Endothelial cell of umbilical vein (primary cell): ENCODE results near the gene JDP2. TPM values are rescaled to one million over a fixed set of nuclear protein-coding genes. Genes with fewer than 3 reads are reported as not detected.

ENCODE experiments used
- BruUV-seq: library from RNA; stranded (reverse); fragments of 400-500 nt; replicated peaks from 2 replicates; lab custom pipeline; 2021; lab: Mats Ljungman, UMichigan
- CTCF ChIA-PET: fragments of 300-600, 350-600 bp; sonication (Branson Sonifier 250); formaldehyde crosslinking; loops from one replicate; lab custom pipeline; 2021; ENCODE audit warnings: antibody characterized with exemption, inconsistent platforms; lab: Charles Lee
- POLR2A ChIA-PET: fragments of 300-600, 350-600 bp; sonication (Branson Sonifier 250); formaldehyde crosslinking; loops from one replicate; lab custom pipeline; 2021; ENCODE audit warnings: antibody characterized with exemption, inconsistent platforms; lab: Charles Lee
- DNase-seq: peaks from one replicate; pipeline ENCODE4 v3.0.0-alpha.2; 2011; ENCODE audit warnings: low read depth, low spot score
- FAIRE-seq: peaks from 2 replicates; lab custom pipeline; 2011; peaks lifted over from hg19 to GRCh38; lab: Jason Lieb, UNC
- H2AFZ ChIP-seq: 2 replicates; pipeline ENCODE4 v1.6.0; 2012; ENCODE audit warnings: low read depth, low read length, control low read depth, inconsistent platforms
- H3K27ac ChIP-seq: 2 replicates; pipeline ENCODE4 v1.5.1; 2011; ENCODE audit warnings: low read depth, mild to moderate bottlenecking, control low read depth, low read length, moderate library complexity; ENCODE audit not compliant: insufficient read depth
- H3K27me3 ChIP-seq, 2 experiments: 2 replicates each; pipeline versions ENCODE4 v1.6.0 to v1.6.1; 2011; ENCODE audit warnings: low read length in 2 of 2, mixed read lengths in 1 of 2; ENCODE audit not compliant: control insufficient read depth in 2 of 2, insufficient read depth in 2 of 2
- H3K36me3 ChIP-seq, 2 experiments: 2 replicates in 1 of 2; 3 replicates in 1 of 2; pipeline ENCODE4 v1.5.1; 2011; ENCODE audit warnings: low read length in 2 of 2, mild to moderate bottlenecking in 1 of 2, moderate library complexity in 1 of 2; ENCODE audit not compliant: control insufficient read depth in 2 of 2, insufficient read depth in 2 of 2; ENCODE audit errors: extremely low read depth in 1 of 2
- H3K4me1 ChIP-seq: 3 replicates; pipeline ENCODE4 v1.5.1; 2011; ENCODE audit warnings: mild to moderate bottlenecking, low read length; ENCODE audit not compliant: control insufficient read depth, insufficient read depth; ENCODE audit errors: extremely low read depth
- H3K4me2 ChIP-seq: 2 replicates; pipeline ENCODE4 v1.6.1; 2011; ENCODE audit warnings: low read length, control low read depth, mixed read lengths; ENCODE audit not compliant: insufficient read depth
- H3K4me3 ChIP-seq, 3 experiments: fragments of 200-600 bp in 1 of 3; sonication (generic), shearing (Covaris generic) in 1 of 3; replicated peaks in 1 of 3; 2 replicates each; pipeline ENCODE4 v1.5.1; 2011 to 2016; ENCODE audit warnings: control low read depth in 3 of 3, low read length in 3 of 3, mild to moderate bottlenecking in 2 of 3, inconsistent platforms in 1 of 3, low read depth in 1 of 3, moderate library complexity in 1 of 3; ENCODE audit not compliant: insufficient read depth in 1 of 3
- H3K79me2 ChIP-seq: 2 replicates; pipeline ENCODE4 v1.6.0; 2012; ENCODE audit warnings: low read length, inconsistent platforms; ENCODE audit not compliant: control insufficient read depth, insufficient read depth
- H3K9ac ChIP-seq: replicated peaks from 2 replicates; pipeline ENCODE3; 2011; ENCODE audit warnings: low read length, control low read depth; ENCODE audit not compliant: insufficient read depth; ENCODE audit errors: extremely low read depth
- H3K9me1 ChIP-seq: replicated peaks from 3 replicates; pipeline ENCODE4 v1.6.0; 2011; ENCODE audit warnings: mild to moderate bottlenecking, low read length; ENCODE audit not compliant: control insufficient read depth, insufficient read depth; ENCODE audit errors: extremely low read depth
- H3K9me3 ChIP-seq: replicated peaks from 2 replicates; pipeline ENCODE4 v1.5.1; 2012; ENCODE audit warnings: low read length, inconsistent platforms; ENCODE audit not compliant: control insufficient read depth, insufficient read depth
- H4K20me1 ChIP-seq: replicated peaks from 2 replicates; pipeline ENCODE3; 2011; ENCODE audit warnings: mild to moderate bottlenecking, low read length; ENCODE audit not compliant: control insufficient read depth, insufficient read depth; ENCODE audit errors: extremely low read depth
- EZH2 ChIP-seq: IDR thresholded peaks from 2 replicates; pipeline ENCODE4 v1.6.1; 2012; ENCODE audit warnings: borderline replicate concordance, low read depth, mild to moderate bottlenecking, moderate library complexity, low read length, inconsistent platforms; ENCODE audit not compliant: severe bottlenecking
- FOS ChIP-seq: IDR thresholded peaks from 2 replicates; pipeline ENCODE4 v1.6.1; 2011; ENCODE audit warnings: mild to moderate bottlenecking, low read length, moderate library complexity, borderline replicate concordance; ENCODE audit not compliant: insufficient read depth
- GATA2 ChIP-seq: IDR thresholded peaks from 2 replicates; pipeline ENCODE4 v1.7.0; 2011; ENCODE audit warnings: low read depth, mild to moderate bottlenecking, moderate library complexity, mixed read lengths, low read length; ENCODE audit not compliant: insufficient read length, insufficient read depth
- JUN ChIP-seq: IDR thresholded peaks from 2 replicates; pipeline ENCODE4 v1.6.1; 2011; ENCODE audit warnings: borderline replicate concordance, low read depth; ENCODE audit not compliant: insufficient read length, insufficient read depth
- MYC ChIP-seq: IDR thresholded peaks from one replicate; pipeline ENCODE4 v1.6.1; 2011; ENCODE audit warnings: mild to moderate bottlenecking, low read depth, low read length
- POLR2A ChIP-seq: IDR thresholded peaks from 2 replicates; pipeline ENCODE4 v1.6.1; 2012; ENCODE audit warnings: low read depth, mild to moderate bottlenecking, control low read depth, low read length
- POLR2AphosphoS5 ChIP-seq: IDR thresholded peaks from 2 replicates; pipeline ENCODE4 v1.6.1; 2012; ENCODE audit warnings: low read depth, mild to moderate bottlenecking, control low read depth, low read length, moderate library complexity; ENCODE audit not compliant: insufficient read depth
- dilution Hi-C: fragments of 300-500 bp; cut with MboI; formaldehyde crosslinking; loops from one replicate; pipeline ENCODE4 v1.15.0; 2019; ENCODE audit warnings: low sequenced_read_pairs; ENCODE audit not compliant: extremely low pct_ligation_motif_present
- intact Hi-C: fragments of 100-400 bp; cut with micrococcal nuclease; formaldehyde crosslinking; loops from one replicate; pipeline ENCODE4 v1.10.0; 2022
- polyA plus RNA-seq, 4 experiments: library from polyadenylated mRNA; depleted of rRNA in 3 of 4; stranded (reverse) in 3 of 4; unstranded in 1 of 4; fragments of >200 nt; gene quantifications; 2 replicates each; pipeline versions ENCODE4 v1.2.1 to v1.2.3, GENCODE V29; 2011 to 2012; ENCODE audit warnings: missing spikeins in 1 of 4
- total RNA-seq: library from RNA; stranded (reverse); gene quantifications from 2 replicates; pipeline ENCODE4 v1.2.3, GENCODE V29; 2021
- TF ChIP-seq, protein P1 (sequence below), 2 donors: IDR thresholded peaks; 1 replicate in 1 of 2; 2 replicates in 1 of 2; pipeline ENCODE4 v1.5.1; 2011; ENCODE audit warnings: low read length in 2 of 2, mild to moderate bottlenecking in 2 of 2, moderate library complexity in 2 of 2, control low read depth in 1 of 2, inconsistent platforms in 1 of 2, low read depth in 1 of 2; ENCODE audit not compliant: insufficient read depth in 1 of 2; ENCODE audit errors: extremely low read depth in 1 of 2
- TF ChIP-seq, protein P2 (sequence below): IDR thresholded peaks from 2 replicates; pipeline ENCODE4 v1.6.1; 2011; ENCODE audit not compliant: insufficient read depth, insufficient read length

JDP2 gene
- total and polyA plus RNA-seq, 2 donors (not counting 3 experiments of a cell fraction or from before 2014, with no cell fraction given) = 3.2 to 10.6 TPM

DNA sequence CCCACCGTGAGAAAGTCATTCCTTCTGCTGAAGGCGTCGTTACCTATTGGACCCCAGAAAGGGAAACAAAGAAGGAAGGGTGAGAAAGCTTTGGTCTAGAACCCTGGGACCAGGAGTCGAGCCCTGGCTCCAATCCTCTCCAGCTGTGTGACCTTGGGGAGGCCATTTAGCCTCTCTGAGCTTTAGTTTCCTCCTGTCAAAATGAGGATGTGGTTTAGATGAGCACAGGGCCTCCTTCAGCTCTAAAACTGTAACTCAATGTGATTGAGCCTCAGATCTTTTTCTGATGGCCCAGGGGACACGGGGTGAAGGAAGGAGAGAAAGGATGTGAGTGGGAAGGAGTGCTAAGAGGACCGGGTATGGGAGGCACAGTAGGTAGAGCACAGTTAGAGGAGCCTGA lies 7.7 kb downstream of the JDP2 start:
- Histone ChIP-seq H3K27me3 (peaks cover 0 to 2% of the 10 kb centered on the region in 2 experiments), H4K20me1 (no peaks in the 10 kb centered on the region), H3K4me1 (peaks cover 3% of the 10 kb centered on the region), H2AFZ (no peak overlapping the region), H3K9ac (no peak overlapping the region), H3K4me3 (no peak overlapping the region), H3K9me1 (peaks cover 2% of the 10 kb centered on the region), H3K36me3 (no peaks in the 10 kb centered on the region), H3K79me2 (no peaks in the 10 kb centered on the region), H3K4me2 (no peak overlapping the region), H3K27ac (no peak overlapping the region), H3K9me3 (no peaks in the 10 kb centered on the region)
- no peak for FAIRE-seq
- no TSS peak for BruUV-seq
- ChIA-PET CTCF (interaction anchor here (0.8 kb wide), 1 partner anchor 12 kb away, joined by 3 read pairs; no protein-coding TSS in a partner anchor), POLR2A (no interaction called here)
- intact Hi-C loops = no loop called here
- dilution Hi-C loops = no loop called here
- no peak for DNase-seq
- TF ChIP-seq, protein P1, sequence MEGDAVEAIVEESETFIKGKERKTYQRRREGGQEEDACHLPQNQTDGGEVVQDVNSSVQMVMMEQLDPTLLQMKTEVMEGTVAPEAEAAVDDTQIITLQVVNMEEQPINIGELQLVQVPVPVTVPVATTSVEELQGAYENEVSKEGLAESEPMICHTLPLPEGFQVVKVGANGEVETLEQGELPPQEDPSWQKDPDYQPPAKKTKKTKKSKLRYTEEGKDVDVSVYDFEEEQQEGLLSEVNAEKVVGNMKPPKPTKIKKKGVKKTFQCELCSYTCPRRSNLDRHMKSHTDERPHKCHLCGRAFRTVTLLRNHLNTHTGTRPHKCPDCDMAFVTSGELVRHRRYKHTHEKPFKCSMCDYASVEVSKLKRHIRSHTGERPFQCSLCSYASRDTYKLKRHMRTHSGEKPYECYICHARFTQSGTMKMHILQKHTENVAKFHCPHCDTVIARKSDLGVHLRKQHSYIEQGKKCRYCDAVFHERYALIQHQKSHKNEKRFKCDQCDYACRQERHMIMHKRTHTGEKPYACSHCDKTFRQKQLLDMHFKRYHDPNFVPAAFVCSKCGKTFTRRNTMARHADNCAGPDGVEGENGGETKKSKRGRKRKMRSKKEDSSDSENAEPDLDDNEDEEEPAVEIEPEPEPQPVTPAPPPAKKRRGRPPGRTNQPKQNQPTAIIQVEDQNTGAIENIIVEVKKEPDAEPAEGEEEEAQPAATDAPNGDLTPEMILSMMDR (IDR thresholded peaks at IDR 0.05; ENCODE audit: extremely low read depth in 1 of 2, insufficient read depth in 1 of 2, low read depth in 1 of 2, low read length in 2 of 2) = no peak
- TF ChIP-seq FOS (no peak), JUN (no peak), GATA2 (no peak), MYC (no peak), EZH2 (no peak), POLR2A (no peak), POLR2AphosphoS5 (no peak)
- TF ChIP-seq, protein P2, sequence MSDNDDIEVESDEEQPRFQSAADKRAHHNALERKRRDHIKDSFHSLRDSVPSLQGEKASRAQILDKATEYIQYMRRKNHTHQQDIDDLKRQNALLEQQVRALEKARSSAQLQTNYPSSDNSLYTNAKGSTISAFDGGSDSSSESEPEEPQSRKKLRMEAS = no peak
